Endodermal cell (in vitro differentiated cells): ENCODE results near the gene PTCD1. TPM values are rescaled to one million over a fixed set of nuclear protein-coding genes. Genes with fewer than 3 reads are reported as not detected.

ENCODE experiments used
- DNase-seq: peaks from one replicate; pipeline ENCODE4 v3.0.0-alpha.2; 2017
- H3K27ac ChIP-seq: 2 replicates; pipeline ENCODE4 v1.5.1; 2013; ENCODE audit warnings: mild to moderate bottlenecking, low read depth, low read length, moderate library complexity
- H3K27me3 ChIP-seq: 2 replicates; pipeline ENCODE4 v1.6.1; 2013; ENCODE audit warnings: mild to moderate bottlenecking, low read length, moderate library complexity; ENCODE audit not compliant: insufficient read depth, control insufficient read depth, poor library complexity, severe bottlenecking
- H3K36me3 ChIP-seq: 2 replicates; pipeline ENCODE4 v1.7.0; 2013; ENCODE audit warnings: mild to moderate bottlenecking, low read length, moderate library complexity; ENCODE audit not compliant: control insufficient read depth, insufficient read depth
- H3K4me1 ChIP-seq: one replicate; pipeline ENCODE4 v1.7.0; 2013; ENCODE audit warnings: low read length; ENCODE audit not compliant: control insufficient read depth, insufficient read depth
- H3K4me3 ChIP-seq: 2 replicates; pipeline ENCODE4 v1.5.1; 2013; ENCODE audit warnings: mild to moderate bottlenecking, low read length, moderate library complexity
- H3K9ac ChIP-seq: 2 replicates; pipeline ENCODE4 v1.6.1; 2013; ENCODE audit warnings: mild to moderate bottlenecking, low read length, moderate library complexity; ENCODE audit not compliant: poor library complexity, severe bottlenecking; ENCODE audit errors: extremely low read depth
- H3K9me3 ChIP-seq: 2 replicates; pipeline ENCODE4 v1.6.1; 2013; ENCODE audit warnings: mild to moderate bottlenecking, low read length, moderate library complexity; ENCODE audit not compliant: control insufficient read depth
- H3K27ac Mint-ChIP-seq: 2 replicates; pipeline ENCODE4 v1.8.0; 2020; ENCODE audit warnings: mixed read lengths
- H3K27me3 Mint-ChIP-seq: 2 replicates; pipeline ENCODE4 v1.8.0; 2021; ENCODE audit warnings: mild to moderate bottlenecking, mixed read lengths; ENCODE audit not compliant: insufficient read depth
- H3K36me3 Mint-ChIP-seq: 2 replicates; pipeline ENCODE4 v1.8.0; 2020; ENCODE audit warnings: low read depth, mixed read lengths
- H3K4me1 Mint-ChIP-seq: 2 replicates; pipeline ENCODE4 v1.8.0; 2020; ENCODE audit warnings: mixed read lengths
- H3K4me3 Mint-ChIP-seq: 2 replicates; pipeline ENCODE4 v1.8.0; 2020; ENCODE audit warnings: mild to moderate bottlenecking, moderate library complexity, mixed read lengths
- H3K9me3 Mint-ChIP-seq: 2 replicates; pipeline ENCODE4 v1.8.0; 2020; ENCODE audit warnings: mild to moderate bottlenecking, mixed read lengths
- WGBS, 2 experiments: methylation state at CpG; one replicate each; pipeline versions ENCODE4 v1.1.5 to v1.1.7; 2013; ENCODE audit warnings: missing lambda C conversion rate in 2 of 2, mixed read lengths in 1 of 2; ENCODE audit not compliant: insufficient coverage in 1 of 2, insufficient read length in 1 of 2; 5-methylcytosine and 5-hydroxymethylcytosine counted together
- total RNA-seq, 2 donors: library from RNA; stranded (reverse); fragmentation: NEBNext Ultra II Directional in 1 of 2; extraction: Animal tissue kit (Norgen Biotek cat#: 25700) in 1 of 2; gene quantifications; 2 replicates in 1 of 2; 3 replicates in 1 of 2; pipeline ENCODE4 v1.2.1, GENCODE V29; 2021
- TF ChIP-seq, protein P1 (sequence below): fragments of 200-600 bp; sonication (generic); conservative IDR thresholded peaks from 2 replicates; pipeline ENCODE4 v1.5.0; 2021; ENCODE audit warnings: antibody characterized with exemption, mild to moderate bottlenecking

Gene PTCD1
- total RNA-seq, 2 donors from 2014 or later, result 11.9 to 12.5 TPM

DNA sequence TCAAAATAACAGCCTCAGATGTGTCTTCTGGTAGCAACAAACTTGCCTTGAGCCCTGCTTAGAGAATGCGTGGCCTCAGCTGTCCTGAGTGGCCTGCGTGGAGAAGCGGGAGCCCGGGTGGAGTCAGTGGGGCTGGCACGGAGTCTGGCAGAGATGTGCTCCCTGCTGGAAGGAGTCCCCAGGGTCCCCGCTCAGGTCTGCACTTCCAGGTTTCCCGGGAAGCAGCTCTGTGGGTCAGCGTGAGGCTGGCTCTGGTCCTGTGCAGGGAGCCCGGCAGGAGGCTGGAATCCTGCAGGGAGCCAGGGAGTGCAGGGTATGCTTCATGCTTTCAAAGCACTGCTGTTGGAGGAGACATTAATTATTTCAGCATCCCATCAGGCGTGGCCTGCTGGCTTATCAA, 10.3 kb upstream of the PTCD1 start:
- Histone ChIP-seq H3K9me3 (no peaks in the 10 kb centered on the region), H3K36me3 (peaks cover 89% of the 10 kb centered on the region), H3K4me3 (no peak overlapping the region), H3K4me1 (no peaks in the 10 kb centered on the region), H3K27me3 (no peaks in the 10 kb centered on the region), H3K27ac (no peak overlapping the region), H3K9ac (no peak overlapping the region)
- Mint-ChIP-seq H3K27ac (no peak overlapping the region), H3K4me1 (no peaks in the 10 kb centered on the region), H3K9me3 (no peaks in the 10 kb centered on the region), H3K27me3 (no peaks in the 10 kb centered on the region), H3K36me3 (peaks cover 78% of the 10 kb centered on the region), H3K4me3 (no peak overlapping the region)
- 90 to 97% methylated on average over 9 to 10 of the region's 10 CpGs for WGBS, 2 experiments
- TF ChIP-seq, protein P1, sequence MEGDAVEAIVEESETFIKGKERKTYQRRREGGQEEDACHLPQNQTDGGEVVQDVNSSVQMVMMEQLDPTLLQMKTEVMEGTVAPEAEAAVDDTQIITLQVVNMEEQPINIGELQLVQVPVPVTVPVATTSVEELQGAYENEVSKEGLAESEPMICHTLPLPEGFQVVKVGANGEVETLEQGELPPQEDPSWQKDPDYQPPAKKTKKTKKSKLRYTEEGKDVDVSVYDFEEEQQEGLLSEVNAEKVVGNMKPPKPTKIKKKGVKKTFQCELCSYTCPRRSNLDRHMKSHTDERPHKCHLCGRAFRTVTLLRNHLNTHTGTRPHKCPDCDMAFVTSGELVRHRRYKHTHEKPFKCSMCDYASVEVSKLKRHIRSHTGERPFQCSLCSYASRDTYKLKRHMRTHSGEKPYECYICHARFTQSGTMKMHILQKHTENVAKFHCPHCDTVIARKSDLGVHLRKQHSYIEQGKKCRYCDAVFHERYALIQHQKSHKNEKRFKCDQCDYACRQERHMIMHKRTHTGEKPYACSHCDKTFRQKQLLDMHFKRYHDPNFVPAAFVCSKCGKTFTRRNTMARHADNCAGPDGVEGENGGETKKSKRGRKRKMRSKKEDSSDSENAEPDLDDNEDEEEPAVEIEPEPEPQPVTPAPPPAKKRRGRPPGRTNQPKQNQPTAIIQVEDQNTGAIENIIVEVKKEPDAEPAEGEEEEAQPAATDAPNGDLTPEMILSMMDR, result no peak
- no peak for DNase-seq

DNA sequence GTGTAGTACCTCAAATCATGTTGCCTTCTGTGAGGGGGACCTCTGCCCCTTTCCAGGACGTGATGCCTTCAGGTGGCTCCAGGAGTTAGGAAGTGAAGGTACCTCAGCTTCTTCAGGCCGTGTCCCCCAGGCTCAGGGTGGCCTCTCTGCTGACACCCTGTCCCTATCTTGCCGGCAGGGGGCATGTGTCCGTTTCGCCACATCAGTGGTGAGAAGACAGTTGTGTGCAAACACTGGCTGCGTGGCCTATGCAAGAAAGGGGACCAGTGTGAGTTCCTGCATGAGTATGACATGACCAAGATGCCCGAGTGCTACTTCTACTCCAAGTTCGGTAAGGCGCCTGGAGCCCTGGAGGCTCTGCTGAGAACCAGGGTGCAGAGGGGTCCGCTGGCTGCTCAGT, 9.3 kb upstream of the PTCD1 start:
- Mint-ChIP-seq H3K4me3 (no peak overlapping the region), H3K9me3 (no peaks in the 10 kb centered on the region), H3K27ac (no peak overlapping the region), H3K27me3 (no peaks in the 10 kb centered on the region), H3K36me3 (peaks cover 78% of the 10 kb centered on the region), H3K4me1 (no peaks in the 10 kb centered on the region)
- no peak overlapping the region for H3K27ac ChIP-seq
- peak; percentile 69 for DNase-seq
- 91 to 96% methylated on average over 9 to 10 of the region's 10 CpGs for WGBS, 2 experiments
- peaks cover 89% of the 10 kb centered on the region for H3K36me3 ChIP-seq
- H3K9me3 ChIP-seq, result no peaks in the 10 kb centered on the region
- no peaks in the 10 kb centered on the region for H3K27me3 ChIP-seq
- TF ChIP-seq, protein P1, result peak; percentile 51
- no peak overlapping the region for H3K9ac ChIP-seq
- H3K4me3 ChIP-seq, result no peak overlapping the region
- H3K4me1 ChIP-seq, result no peaks in the 10 kb centered on the region

DNA sequence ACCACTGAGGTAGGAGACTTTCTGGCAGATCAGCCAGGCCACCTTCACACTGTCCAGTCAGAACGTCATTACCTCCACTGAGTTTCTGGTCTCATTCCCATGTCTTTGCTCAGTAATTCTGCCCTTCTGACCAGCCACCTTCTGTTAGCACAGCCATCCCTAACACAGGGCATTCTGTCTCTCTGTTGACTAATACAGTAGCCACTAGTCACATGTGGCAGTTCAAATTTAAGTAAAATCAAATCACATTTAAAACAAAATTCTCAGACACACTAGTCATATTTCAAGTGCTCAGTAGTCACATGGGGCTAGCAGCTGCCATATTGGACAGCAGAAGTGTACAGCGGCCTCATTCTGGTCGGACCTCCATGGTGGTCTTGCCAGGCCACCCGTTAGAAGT, 7.5 kb upstream of the PTCD1 start:
- 96 to 100% methylated on average over 4 of the region's 4 CpGs for WGBS, 2 experiments
- H3K27ac Mint-ChIP-seq, result no peak overlapping the region
- H3K27me3 Mint-ChIP-seq, result no peaks in the 10 kb centered on the region

More for the DNA sequence above, 7.5 kb upstream of the PTCD1 start:
- no peak overlapping the region for H3K27ac ChIP-seq
- no peak overlapping the region for H3K4me3 Mint-ChIP-seq
- H3K36me3 ChIP-seq, result peaks cover 87% of the 10 kb centered on the region
- H3K9ac ChIP-seq, result no peak overlapping the region
- peaks cover 72% of the 10 kb centered on the region for H3K36me3 Mint-ChIP-seq
- DNase-seq, result no peak
- no peak overlapping the region for H3K4me3 ChIP-seq
- H3K4me1 ChIP-seq, result no peaks in the 10 kb centered on the region
- no peaks in the 10 kb centered on the region for H3K9me3 ChIP-seq
- H3K4me1 Mint-ChIP-seq, result peaks cover 2% of the 10 kb centered on the region
- H3K27me3 ChIP-seq, result no peaks in the 10 kb centered on the region
- TF ChIP-seq, protein P1, result no peak
- no peaks in the 10 kb centered on the region for H3K9me3 Mint-ChIP-seq
